B cell (primary cell): ENCODE data around the gene CHAF1B.

ENCODE experiments used
- EZH2 ChIP-seq: IDR thresholded peaks from 2 replicates; pipeline ENCODE4 v1.6.1; 2012; ENCODE audit warnings: borderline replicate concordance, low read depth, mild to moderate bottlenecking, moderate library complexity, low read length; ENCODE audit not compliant: insufficient read depth, poor library complexity, severe bottlenecking
- TF ChIP-seq, protein P1 (sequence below): fragments of 200-600 bp; IDR thresholded peaks from one replicate; pipeline ENCODE4 v1.8.0; 2022; ENCODE audit warnings: antibody characterized with exemption, mild to moderate bottlenecking

DNA sequence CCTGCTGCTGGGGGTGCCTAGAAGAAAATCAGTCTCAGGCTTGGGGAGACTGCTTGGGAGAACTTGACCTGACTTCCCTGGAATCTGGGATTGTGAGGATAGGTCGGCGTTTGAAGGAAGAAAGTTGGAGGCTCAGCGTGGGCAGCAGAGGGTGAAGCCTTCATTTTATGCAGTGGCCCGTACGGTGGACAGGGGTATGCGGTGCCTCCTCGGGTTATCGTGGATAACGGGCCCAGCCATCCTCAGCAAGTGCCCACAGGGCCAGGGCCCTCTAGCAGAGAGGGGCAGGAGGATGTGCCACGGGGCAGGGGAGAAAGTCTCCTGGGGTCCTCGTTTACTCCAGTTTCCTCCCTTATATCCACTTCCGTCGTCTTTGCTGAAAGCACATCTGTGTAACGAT, 34.0 kb downstream of the CHAF1B start:
- TF ChIP-seq, protein P1, sequence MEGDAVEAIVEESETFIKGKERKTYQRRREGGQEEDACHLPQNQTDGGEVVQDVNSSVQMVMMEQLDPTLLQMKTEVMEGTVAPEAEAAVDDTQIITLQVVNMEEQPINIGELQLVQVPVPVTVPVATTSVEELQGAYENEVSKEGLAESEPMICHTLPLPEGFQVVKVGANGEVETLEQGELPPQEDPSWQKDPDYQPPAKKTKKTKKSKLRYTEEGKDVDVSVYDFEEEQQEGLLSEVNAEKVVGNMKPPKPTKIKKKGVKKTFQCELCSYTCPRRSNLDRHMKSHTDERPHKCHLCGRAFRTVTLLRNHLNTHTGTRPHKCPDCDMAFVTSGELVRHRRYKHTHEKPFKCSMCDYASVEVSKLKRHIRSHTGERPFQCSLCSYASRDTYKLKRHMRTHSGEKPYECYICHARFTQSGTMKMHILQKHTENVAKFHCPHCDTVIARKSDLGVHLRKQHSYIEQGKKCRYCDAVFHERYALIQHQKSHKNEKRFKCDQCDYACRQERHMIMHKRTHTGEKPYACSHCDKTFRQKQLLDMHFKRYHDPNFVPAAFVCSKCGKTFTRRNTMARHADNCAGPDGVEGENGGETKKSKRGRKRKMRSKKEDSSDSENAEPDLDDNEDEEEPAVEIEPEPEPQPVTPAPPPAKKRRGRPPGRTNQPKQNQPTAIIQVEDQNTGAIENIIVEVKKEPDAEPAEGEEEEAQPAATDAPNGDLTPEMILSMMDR: no peak
- no peak for TF ChIP-seq EZH2
